ENCODE results near the gene CCDC127. TPM values are rescaled to one million over a fixed set of nuclear protein-coding genes. Genes with fewer than 3 reads are reported as not detected.

CCDC127 gene
- total and polyA plus RNA-seq, 2 donors (not counting 1 experiment from before 2014, with no cell fraction given) = 1.4 to 8.7 TPM

DNA sequence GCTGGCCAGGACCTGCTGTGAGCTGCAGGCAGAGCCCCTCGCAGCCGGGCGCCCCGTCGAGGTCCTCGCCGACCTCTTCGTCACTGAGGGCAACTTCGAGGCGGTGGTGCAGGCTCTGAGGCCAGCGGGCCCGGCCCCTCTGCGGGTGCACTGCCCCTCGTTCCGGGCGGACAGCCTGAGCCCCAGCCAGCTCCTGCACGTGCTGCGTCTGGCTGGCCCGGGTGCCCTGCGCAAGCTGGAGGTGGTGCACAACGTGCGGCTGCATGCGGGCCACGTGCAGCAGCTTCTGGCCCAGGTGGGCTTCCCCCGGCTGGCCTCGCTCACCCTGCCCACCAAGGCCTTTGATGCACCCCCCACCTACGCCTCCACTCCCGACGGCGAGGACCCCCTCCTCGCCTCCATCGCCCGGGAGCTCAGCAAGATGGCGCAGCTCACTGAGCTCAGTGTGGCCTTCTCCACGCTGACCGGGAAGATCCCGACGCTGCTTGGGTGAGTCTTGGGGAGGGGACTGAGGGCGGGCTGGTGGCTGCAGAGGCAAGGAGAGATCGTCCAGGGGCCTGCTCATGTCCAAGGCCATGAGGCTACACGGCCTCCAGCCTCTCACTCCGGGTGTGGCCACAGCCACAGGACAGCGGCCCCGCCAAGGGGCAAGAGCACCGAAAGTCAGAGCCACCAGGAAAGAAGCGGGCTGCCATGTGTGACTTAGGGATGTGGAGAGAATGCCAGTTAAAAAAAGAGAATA lies 25.8 kb downstream of the CCDC127 start:
- 85% methylated on average over 39 of the region's 46 CpGs for WGBS (ENCODE audit: insufficient coverage)
- Histone ChIP-seq H2AFZ (ENCODE audit: insufficient read depth, low read depth, low read length, poor library complexity, severe bottlenecking) (peak overlapping the region; percentile 54), H3K79me2 (ENCODE audit: control insufficient read depth, insufficient read depth, low read length) (no peaks in the 10 kb centered on the region), H3K27me3 (replicated peaks in 1 of 4; ENCODE audit: control extremely low read depth in 1 of 4, control insufficient read depth in 3 of 4, insufficient read depth in 4 of 4, low read length in 3 of 4) (peaks cover 0 to 25% (median 2%) of the 10 kb centered on the region in 4 experiments), H3K27ac (ENCODE audit: low read length in 2 of 2) (no peak overlapping the region), H3K4me2 (replicated peaks; ENCODE audit: low read depth, low read length, poor library complexity, severe bottlenecking) (peak overlapping the region; percentile 75), H3K4me1 (ENCODE audit: control insufficient read depth in 2 of 2, insufficient read depth in 2 of 2, low read length in 2 of 2) (peaks cover 16 to 19% of the 10 kb centered on the region in 2 donors), H3K36me3 (replicated peaks in 1 of 2; ENCODE audit: control extremely low read depth in 1 of 2, control insufficient read depth in 1 of 2, extremely low read depth in 1 of 2, insufficient read depth in 2 of 2, low read length in 1 of 2) (no peaks in the 10 kb centered on the region), H3K9me3 (ENCODE audit: control extremely low read depth in 1 of 3, control insufficient read depth in 2 of 3, insufficient read depth in 1 of 3, low read length in 2 of 3) (no peaks in the 10 kb centered on the region), H3K4me3 (ENCODE audit: control extremely low read depth in 1 of 5, extremely low read depth in 1 of 5, insufficient read depth in 1 of 5, low read depth in 2 of 5, low read length in 4 of 5) (no peak overlapping the region), H3K9ac (ENCODE audit: low read length) (peak overlapping the region; percentile 23), H4K20me1 (ENCODE audit: control insufficient read depth, insufficient read depth, low read length, poor library complexity, severe bottlenecking) (no peaks in the 10 kb centered on the region)
- H3K27ac Mint-ChIP-seq = no peak overlapping the region
- no peaks in the 10 kb centered on the region for H3K9me3 Mint-ChIP-seq (ENCODE audit: insufficient read depth)
- TF ChIP-seq, protein P1, sequence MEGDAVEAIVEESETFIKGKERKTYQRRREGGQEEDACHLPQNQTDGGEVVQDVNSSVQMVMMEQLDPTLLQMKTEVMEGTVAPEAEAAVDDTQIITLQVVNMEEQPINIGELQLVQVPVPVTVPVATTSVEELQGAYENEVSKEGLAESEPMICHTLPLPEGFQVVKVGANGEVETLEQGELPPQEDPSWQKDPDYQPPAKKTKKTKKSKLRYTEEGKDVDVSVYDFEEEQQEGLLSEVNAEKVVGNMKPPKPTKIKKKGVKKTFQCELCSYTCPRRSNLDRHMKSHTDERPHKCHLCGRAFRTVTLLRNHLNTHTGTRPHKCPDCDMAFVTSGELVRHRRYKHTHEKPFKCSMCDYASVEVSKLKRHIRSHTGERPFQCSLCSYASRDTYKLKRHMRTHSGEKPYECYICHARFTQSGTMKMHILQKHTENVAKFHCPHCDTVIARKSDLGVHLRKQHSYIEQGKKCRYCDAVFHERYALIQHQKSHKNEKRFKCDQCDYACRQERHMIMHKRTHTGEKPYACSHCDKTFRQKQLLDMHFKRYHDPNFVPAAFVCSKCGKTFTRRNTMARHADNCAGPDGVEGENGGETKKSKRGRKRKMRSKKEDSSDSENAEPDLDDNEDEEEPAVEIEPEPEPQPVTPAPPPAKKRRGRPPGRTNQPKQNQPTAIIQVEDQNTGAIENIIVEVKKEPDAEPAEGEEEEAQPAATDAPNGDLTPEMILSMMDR (IDR thresholded peaks at IDR 0.05) = no peak
- no peak for TF ChIP-seq EZH2 (IDR thresholded peaks at IDR 0.05; ENCODE audit: borderline replicate concordance, insufficient read depth, low read depth, low read length, poor library complexity, severe bottlenecking)
- peaks cover 12% of the 10 kb centered on the region for H3K27me3 Mint-ChIP-seq
- DNase-seq (no peak), ATAC-seq (ENCODE audit: low read depth) (no peak)
- intact Hi-C loops (cut with micrococcal nuclease) = no loop called here
- CTCF ChIA-PET = interaction anchor here (1.1 kb wide), 1 partner anchor 234 kb away, joined by 3 read pairs; no protein-coding TSS in a partner anchor
- POLR2A ChIA-PET = no interaction called here
- peaks cover 21% of the 10 kb centered on the region for H3K4me1 Mint-ChIP-seq
- H3K4me3 Mint-ChIP-seq = no peak overlapping the region
